GM21515 (cell line): ENCODE results near the gene CRADD.
"Not testable (repeated sequence)": the region's sequence is repeated elsewhere in the genome, so short reads cannot be mapped to it uniquely, and the experiment has no call there.

Experiments
- ATAC-seq: cut with Tn5 transposase; IDR thresholded peaks from one replicate; pipeline ENCODE4 v1.9.1; 2021; ENCODE audit not compliant: unreplicated experiment

The CRADD gene

DNA sequence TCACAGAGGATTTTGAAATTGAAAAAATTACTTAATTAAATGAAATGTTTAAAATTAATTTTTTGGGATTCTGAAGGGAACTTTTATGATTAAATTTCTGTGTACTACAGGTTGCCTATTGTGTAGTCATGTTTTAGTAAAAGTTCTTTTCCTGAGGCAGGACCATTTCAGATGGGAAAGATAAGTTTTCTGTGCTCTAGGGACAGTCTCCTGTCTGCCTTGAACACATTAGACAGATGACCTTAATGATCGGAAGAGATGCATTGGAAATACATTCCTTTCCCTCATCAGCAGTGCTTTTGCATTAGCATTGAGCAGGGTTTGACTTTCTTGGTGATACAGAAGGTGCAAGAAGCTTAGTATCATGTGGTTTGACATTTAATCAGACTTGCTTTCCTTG, 28.1 kb downstream of the CRADD start:
- ATAC-seq, result no peak

DNA sequence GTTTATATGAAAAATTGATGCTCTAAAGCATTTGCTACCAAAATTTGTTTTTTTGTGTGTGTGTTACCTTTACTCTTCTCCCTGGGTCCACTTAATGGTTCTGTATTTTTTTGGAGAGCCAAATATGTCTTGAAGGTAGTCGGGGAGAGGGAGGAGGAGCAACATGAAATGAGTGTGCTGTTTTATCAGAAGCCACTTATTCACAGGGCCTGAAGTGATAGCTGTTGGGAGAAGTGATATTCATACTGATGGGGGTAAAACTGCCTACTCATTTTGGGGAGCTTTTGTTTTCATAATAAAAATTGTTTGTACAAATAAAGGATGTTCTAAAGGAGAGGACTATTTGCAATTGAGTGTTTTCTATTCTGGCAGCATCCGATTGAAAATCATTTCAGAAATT, 29.2 kb downstream of the CRADD start:
- ATAC-seq, result no peak

DNA sequence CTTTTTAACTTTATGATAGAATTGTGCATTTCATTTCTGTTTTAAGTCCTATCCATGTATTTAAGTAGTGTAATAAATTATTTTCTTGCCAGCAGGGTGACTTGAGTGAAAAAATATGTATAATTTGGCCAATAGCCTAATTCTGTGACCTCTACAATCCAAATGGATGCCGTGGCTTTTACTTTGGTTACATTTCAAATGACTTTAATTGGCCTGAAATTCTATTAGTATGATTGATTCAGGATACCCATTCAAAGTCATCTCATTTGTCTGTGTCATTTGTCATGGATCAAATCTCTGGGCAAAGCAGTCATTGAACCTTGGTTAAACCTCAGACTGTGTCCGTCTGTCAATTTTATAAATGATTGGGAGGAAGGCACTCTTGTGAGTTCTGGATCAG, 29.6 kb downstream of the CRADD start:
- no peak for ATAC-seq

DNA sequence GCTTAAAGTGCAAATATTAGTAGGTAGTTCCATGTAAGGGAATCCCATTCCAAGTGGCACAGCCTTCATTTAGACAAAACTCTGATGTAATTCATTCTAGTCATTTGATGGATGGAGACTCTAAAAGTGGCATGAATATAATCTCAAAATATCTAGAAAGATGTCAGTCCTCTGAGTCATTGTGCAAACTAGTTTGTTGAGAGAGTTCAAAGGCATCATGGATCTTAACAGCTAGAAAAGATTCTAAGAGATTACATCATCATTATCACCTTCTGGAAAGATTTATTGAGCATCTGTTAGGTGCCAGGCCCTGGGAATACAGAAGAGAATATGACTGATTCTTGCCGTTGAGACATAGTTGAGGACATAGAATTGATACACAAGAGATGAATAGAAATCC, 30.7 kb downstream of the CRADD start:
- no peak for ATAC-seq

DNA sequence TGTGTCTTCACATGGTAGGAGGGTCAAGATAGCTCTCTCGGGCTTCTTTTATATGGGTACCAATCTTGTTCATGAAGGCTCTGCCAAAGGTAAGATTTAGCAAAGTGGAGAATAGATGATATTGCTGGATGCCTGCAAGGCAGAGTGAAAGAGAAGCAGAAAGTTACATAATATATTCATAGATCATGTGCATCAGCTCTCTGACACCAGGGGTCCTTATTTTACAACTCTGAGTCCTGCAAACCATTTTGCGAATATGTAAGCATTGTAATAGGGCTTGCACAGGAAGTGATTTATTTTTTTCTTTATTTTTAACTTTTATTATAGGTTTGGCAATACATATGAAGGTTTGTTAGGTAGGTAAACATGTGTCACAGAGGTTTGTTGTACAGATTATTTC, 31.8 kb downstream of the CRADD start:
- no peak for ATAC-seq

DNA sequence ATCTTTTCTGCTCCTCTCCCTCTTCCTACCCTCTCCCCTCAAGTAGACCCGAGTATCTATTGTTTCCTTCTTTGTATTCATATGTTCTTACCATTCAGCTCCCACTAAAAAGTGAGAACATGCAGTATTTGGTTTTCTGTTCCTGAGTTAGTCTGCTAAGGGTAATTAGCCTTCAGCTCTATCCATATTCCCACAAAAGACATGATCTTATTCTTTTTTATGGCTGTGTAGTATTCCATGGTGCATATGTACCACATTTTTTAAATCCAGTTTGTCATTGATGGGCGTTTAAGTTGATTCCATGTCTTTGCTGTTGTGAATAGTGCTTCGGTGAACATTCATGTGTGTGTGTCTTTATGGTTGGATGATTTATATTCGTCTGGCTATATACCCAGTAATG, 32.2 kb downstream of the CRADD start:
- no peak for ATAC-seq

DNA sequence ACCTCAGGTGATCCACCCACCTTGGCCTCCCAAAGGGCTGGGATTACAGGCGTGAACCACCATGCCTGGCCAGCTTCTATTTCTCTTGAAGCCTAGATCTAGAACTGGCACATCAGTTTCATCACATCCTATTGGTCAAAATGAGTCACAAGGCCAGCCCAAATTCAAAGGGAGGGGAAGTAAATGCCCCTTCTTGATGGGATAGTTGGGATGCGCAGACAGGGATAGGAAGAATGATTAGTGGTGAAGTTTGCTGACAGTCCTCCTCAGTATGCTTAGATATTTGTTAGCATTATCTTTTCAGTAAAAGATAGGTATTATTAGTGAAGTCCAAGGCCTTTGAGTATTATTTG, 33.4 kb downstream of the CRADD start:
- no peak for ATAC-seq

DNA sequence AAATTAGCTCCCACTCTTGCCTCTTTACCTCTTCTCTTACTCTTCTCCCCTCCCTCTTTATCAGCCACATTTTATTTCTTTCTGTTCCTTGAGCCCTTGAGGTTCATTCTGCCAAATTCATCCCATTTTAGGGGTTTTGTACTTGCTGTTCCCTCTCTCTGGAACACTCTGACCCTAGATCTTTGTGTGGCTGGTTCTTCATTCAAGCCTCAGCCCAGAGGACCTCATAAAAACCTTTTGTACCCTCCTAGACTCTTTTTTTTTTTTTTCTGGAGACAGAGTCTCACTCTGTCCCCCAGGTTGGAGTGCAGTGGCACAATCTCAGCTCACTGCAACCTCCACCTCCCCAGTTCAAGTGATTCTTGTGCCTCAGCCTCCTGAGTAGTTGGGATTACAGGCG, 34.3 kb downstream of the CRADD start:
- not testable (repeated sequence) for ATAC-seq

DNA sequence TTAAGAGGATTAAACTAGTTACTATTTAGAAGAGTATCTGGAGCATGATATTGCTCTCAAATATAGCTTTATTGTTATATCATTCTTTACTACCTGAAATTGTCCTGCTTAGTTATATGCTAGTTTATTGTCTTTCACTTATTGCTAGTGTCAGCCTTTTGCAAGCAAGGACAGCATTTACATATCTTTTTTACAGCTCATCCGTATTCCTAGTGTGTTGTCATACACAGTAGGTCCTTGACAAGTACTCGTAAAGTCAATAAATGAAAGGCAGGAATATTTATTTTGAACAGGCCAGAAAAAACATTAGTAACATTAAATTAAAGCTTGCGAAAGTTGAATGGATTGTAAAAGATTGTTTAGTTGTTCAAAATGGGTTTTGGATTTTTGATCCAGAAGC, 35.0 kb downstream of the CRADD start:
- ATAC-seq, result no peak

DNA sequence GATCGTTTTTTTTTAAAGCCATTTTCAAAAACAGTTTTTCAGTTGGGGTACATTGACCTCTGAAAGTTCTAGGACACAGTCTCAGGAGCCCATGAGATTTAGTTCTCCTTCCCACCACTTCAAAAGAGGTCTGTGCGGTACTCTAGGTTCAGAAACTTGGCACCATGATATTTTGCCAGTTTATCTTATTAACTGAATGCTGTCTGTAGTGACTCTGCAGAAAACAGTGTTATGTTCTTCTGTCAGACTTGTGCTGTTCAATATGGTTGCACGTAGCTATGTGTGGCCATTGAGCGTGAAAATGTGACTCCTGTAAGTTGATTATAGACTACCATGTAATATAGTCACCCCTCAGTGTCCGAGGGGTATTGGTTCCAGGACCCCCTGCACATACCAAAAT, 35.9 kb downstream of the CRADD start:
- ATAC-seq, result no peak

DNA sequence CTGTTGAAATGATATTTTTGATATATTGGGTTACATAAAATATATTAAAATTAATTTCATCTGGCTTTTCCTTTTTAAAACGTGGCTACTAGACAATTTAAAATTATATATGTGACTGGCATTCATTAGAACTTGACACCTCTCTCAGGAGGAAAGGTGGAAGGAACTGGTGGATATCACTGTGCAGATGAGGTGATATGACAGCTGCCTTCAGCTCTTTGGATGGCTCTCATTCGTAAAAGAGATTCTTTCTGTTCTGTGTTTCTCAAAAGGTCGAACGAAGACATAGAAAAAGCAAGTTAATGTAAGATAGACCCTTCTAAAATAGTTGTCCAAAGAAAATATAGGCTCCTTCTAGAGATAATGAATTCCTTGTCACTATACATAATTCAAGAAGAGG, 36.6 kb downstream of the CRADD start:
- no peak for ATAC-seq

DNA sequence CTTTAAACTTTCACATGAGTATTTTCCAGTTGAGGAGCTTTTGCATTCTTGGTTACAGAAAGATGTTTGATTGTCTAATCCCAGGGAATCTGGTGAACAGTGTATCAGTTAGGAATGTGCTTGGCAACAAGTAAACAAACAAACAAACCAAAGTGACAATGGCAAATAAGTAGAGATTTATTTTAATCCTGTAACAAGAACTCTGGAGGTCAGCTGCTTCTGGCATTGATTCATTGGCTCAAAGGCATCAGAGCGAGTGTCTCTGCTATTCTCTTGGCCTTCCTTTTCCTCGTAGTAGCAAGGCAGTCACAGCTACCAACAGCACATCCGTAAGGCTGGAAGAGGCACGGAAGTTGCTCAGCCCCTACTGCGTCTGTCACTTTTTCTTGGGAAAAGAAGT, 37.2 kb downstream of the CRADD start:
- ATAC-seq, result no peak

DNA sequence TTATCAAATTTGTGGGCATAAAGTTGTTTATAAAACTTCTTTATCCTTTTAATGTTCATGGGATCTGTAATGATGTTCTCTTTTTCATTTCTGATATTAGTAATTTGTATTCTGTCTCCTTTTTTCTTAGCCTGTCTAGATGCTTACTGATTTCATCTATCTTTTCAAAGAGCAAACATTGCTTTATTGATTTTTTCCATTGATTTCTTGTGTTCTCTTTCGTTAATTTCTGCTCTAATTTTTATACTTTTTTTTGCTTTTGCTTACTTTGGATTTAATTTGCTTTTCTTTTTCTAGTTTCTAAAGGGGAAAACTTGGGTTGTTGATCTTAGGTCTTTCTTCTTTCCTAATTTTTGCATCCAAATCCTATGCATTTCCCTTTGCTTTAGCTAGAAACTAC, 42.5 kb downstream of the CRADD start:
- ATAC-seq, result no peak

DNA sequence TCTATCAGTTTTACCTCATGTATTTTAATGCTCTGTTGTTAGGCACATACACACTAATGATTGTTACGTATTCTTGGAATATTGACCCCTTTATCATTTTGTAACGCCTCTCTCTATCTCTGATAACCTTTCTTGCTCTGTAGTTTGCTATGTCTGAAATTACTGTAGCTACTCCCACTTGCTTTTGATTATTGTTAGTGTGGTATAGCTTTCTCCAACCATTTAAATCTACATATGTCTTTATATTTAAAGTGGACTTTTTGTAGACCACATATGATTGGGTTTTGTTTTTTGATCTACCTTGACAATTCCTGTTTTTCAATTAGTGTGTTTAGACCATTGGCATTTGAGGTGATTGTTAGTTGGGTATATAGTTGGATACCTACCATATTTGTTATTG, 43.4 kb downstream of the CRADD start:
- no peak for ATAC-seq

DNA sequence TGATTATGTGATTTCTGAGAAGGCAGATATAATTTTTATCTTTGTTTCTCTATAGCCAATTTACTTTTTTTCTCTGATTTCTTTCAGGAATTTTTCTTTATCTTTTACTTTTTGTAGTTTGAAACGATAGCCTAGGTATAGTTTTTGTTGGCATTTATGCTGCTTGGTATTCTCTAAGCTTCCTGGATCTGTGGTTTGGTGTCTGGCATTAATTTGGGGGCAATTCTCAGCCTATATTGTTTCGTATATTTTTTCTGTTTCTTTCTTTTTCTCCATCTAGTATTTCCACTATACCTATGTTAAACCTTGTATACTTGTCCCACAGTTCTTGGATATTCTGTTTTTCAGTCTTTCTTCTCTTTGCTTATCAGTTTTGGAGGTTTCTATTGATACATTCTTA, 45.0 kb downstream of the CRADD start:
- no peak for ATAC-seq

DNA sequence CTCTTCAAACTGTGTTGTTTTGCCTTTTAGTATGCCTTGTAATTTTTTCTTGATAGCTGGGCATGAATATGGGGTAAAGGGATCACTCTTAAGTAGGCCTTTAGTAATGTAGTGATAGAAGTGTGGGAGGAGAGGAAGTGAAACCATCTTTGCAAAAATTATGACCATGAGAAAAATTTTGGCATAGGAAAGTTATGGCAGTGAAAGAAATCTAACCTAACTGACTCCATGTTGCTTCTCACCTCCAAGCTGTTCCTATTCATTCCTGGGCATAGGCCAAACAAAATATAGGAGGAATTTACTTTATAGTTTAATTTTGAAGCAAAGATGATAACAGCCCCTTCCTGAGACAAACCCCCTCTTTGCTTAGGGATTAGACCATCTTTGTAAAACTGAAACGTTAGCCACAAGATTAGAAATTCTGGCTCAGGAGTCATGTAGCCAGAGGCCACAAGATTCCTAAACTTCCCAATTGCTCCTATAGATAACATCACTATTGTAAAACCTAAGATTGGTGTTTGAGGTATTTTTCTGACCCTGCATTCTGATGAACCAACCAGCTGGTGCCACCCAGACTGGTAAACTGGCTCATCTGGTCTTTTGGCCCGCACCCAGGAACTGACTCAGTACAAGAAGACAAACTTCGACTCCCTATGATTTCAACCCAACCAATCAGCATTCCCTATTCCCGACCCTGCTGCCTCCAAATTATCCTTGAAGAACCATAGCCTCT, 45.8 kb downstream of the CRADD start:
- ATAC-seq, result no peak

DNA sequence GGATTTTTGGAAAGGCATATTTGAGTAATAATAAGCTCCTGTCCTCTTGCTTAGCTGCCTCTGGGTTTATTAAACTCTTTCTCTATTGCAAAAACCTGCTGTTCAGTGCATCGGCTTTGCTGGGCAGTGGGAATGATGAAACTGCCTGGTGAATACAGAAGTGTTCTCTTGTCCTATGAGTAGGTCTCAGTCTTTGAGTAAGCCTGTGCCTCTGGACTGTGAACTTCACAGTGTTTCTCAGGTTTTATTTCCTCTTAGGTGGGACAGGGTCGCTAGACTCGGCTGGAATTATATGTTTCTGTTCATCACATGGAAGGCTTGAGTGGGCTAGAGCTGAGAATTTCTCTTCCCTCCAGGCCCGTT, 46.4 kb downstream of the CRADD start:
- ATAC-seq, result no peak

DNA sequence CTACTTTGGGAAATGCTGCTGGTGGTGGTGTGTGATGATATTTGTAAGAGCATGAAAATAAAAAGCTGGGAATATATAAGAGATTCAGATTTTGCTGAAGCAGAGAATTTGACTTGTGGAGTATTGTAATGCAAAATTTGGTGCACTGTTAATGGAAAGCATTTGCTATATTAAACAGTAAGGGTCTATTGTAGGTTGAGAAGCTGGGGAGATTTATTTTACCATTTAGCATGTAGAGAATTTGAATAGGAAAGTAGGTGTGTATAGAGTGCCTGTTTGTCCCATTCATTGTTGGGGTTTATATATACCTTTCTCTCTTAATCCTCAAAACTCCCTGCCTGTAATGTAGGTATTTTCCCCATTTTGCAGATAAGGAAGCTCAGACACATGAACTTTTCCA, 48.4 kb downstream of the CRADD start:
- ATAC-seq, result no peak

DNA sequence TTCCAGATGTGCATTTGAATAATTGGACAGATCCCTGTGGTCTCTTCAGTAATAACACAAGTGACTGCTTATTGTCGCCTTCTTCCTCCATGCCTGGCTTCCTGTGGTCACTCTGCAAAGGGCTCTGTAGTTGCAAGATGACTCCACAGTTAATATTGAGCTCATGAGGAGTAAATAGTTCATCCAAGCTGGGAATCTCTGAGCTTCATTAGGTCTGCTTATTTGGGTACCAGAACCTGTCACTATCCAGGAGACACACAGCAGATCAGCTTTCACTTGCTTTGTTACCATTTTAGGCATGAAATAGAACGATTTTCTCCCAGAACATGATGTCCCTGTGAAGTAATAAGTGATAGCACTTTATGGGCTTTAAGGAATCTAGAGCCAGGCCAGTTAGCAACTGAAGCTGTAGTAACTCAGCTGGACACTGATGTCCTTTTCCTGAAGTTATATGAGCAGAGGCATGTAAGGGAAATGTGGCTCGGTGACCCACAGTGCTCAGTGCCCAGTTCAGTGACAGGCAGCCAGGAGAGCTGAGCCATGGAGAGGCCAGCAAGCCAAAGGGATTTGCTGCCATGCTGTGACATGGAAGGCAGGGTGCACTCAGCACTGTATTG, 50.1 kb downstream of the CRADD start:
- no peak for ATAC-seq

DNA sequence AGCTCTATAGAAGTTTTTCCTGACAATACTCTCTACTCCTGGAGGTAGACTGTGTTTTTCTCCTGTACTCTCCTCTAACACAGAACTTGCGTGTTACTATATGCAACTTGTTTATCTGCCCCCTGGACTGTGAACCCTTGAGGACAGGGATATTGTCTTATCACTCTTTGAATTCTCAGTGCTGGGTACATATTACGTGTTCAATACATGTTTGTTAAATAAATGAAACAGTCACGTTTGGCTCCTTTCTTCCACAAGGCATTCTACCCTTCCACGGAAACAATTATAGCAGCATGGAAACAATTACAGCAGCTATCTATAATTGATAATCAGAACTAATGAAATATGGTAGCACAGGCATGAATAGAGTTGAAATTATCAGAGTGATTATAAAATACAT, 50.7 kb downstream of the CRADD start:
- ATAC-seq, result no peak

DNA sequence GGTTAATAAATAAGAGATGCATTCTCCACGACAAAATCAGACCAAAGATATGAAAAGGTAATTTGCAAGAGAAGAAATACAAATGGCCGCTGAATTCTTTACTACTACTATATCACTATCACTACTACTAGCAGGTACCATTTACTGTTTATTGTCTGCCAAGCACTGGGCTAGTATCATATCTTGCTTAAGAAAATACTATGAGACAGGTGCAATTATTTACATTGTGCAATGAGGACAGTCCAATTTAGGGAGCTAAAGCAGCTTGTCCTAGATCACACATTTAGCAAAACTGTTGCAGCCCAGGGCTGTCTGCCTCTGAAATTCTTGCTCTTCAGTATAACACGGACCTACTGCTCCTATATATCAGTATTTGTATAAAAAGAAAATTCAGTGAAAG, 52.8 kb downstream of the CRADD start:
- ATAC-seq, result no peak

DNA sequence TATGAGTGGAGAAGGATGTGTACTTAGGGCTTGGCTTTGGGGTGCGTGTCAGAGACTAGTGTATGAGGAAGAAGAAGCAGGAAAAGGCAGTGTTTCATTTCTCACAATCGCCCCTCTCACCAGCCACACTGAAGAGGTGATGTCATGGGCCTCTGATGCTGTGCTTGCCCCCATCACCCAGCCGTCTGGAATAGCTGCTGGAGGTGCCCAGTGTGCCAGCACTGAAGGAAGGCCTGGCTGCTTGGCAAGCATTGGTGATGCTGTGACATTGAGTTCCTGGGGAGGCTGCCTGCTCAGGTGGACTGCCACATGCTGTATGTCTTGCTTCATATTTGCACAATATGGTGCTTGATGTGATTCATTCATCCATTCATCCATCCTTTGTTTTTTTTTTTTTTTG, 56.2 kb downstream of the CRADD start:
- peak; percentile 69 for ATAC-seq

DNA sequence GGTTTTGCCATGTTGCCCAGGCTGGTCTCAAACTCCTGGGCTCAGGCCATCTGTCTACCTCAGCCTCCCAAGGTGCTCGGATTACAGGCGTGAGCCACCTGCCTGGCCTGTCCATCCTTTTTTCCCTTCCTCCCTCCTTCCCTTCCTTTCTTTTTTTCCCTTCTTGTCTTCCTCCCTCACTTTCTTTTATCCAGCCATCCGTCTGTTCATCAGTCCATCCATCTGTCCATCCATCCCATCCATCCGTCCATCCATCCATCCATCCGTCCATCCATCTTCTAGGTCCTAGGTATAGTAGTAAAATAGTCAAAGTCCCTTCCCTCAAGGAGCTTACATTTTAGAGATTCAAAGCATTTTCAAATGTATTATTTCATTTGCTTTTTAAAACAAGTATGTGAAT, 56.8 kb downstream of the CRADD start:
- ATAC-seq, result no peak
